Skeletal muscle satellite cell (primary cell): ENCODE measurements around the gene NCS1.

Experiments used
- H3K27me3 ChIP-seq: 2 replicates; pipeline ENCODE4 v1.7.0; 2013; ENCODE audit warnings: low read length; ENCODE audit not compliant: control insufficient read depth, insufficient read depth
- H3K36me3 ChIP-seq: 2 replicates; pipeline ENCODE4 v1.7.0; 2013; ENCODE audit warnings: mild to moderate bottlenecking, control low read depth, low read length; ENCODE audit not compliant: insufficient read depth
- H3K4me1 ChIP-seq: 2 replicates; pipeline ENCODE4 v1.7.0; 2013; ENCODE audit warnings: low read length; ENCODE audit not compliant: control insufficient read depth, insufficient read depth
- H3K4me2 ChIP-seq: 2 replicates; pipeline ENCODE4 v1.7.0; 2013; ENCODE audit warnings: mild to moderate bottlenecking, low read length
- H3K4me3 ChIP-seq: 2 replicates; pipeline ENCODE4 v1.7.0; 2013; ENCODE audit warnings: low read length
- H3K9ac ChIP-seq: 2 replicates; pipeline ENCODE4 v1.7.0; 2013; ENCODE audit warnings: mild to moderate bottlenecking, low read depth, low read length, moderate library complexity
- H3K9me3 ChIP-seq: replicated peaks from 2 replicates; pipeline ENCODE4 v1.7.0; 2013; ENCODE audit warnings: mild to moderate bottlenecking, control low read depth, low read length

NCS1 gene

DNA sequence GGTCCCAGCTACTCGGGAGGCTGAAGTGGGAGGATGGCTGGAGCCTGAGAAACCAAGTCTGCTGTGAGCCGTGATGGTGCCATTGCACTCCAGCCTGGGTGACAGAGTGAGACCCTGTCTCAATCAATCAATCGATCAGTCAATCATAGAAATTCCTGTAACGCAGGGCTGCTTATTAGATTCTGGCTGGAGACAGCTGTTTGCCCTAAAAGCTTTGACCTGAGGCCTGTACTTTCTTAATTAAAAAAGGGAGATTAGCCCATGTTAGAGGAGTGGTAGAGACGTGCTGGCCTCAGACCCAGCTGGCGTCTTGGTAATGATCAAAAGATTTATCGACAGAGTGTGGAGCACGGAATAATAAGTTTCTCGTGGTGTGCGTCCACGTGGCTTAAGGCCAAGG is 52.9 kb downstream of the NCS1 start:
- Histone ChIP-seq H3K9ac (no peak overlapping the region), H3K4me3 (no peak overlapping the region), H3K9me3 (peaks cover 9% of the 10 kb centered on the region), H3K27me3 (no peaks in the 10 kb centered on the region), H3K4me1 (no peaks in the 10 kb centered on the region), H3K4me2 (no peak overlapping the region), H3K36me3 (peaks cover 46% of the 10 kb centered on the region)

DNA sequence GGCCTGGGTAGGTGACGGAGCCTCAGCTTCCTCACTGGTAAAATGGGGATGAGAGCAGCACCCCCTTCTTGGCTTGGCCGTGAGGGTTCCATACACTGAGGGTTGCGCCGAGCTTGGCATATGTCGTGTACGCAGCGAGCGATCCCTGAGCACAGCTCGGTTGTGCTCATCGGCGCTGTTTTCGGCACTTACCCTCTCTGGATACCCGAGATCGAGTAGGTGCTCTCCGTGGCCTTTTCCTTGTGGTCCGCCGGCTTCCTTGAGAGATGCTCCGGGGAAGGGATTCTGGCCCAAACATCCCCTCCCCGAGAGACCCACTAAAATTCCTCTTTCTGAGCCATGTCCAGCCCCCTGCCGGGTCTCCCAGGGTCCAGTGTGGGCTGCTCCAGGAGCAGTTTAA is 53.4 kb downstream of the NCS1 start:
- H3K9ac ChIP-seq: no peak overlapping the region
- peaks cover 9% of the 10 kb centered on the region for H3K9me3 ChIP-seq
- H3K4me3 ChIP-seq: no peak overlapping the region
- H3K4me2 ChIP-seq: no peak overlapping the region
- peaks cover 44% of the 10 kb centered on the region for H3K36me3 ChIP-seq
- H3K27me3 ChIP-seq: no peaks in the 10 kb centered on the region
- H3K4me1 ChIP-seq: no peaks in the 10 kb centered on the region

DNA sequence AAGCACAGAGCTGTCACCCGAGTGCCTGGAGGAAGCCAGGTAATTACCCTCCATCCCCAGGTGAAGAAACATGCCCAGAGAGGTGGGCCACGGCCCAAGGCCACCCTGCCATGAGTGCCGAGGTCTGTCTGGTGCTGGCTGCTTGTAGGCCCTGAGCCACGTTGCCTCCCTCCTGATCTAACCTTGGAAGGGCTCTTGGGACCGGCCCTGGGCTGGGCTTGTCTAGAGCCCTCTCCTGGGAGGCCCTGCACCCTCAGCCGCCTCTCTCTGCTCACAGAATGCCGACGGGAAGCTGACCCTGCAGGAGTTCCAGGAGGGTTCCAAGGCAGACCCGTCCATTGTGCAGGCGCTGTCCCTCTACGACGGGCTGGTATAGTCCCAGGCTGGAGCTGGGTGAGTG is 53.9 kb downstream of the NCS1 start:
- peaks cover 44% of the 10 kb centered on the region for H3K36me3 ChIP-seq
- no peak overlapping the region for H3K4me2 ChIP-seq
- no peaks in the 10 kb centered on the region for H3K27me3 ChIP-seq

DNA sequence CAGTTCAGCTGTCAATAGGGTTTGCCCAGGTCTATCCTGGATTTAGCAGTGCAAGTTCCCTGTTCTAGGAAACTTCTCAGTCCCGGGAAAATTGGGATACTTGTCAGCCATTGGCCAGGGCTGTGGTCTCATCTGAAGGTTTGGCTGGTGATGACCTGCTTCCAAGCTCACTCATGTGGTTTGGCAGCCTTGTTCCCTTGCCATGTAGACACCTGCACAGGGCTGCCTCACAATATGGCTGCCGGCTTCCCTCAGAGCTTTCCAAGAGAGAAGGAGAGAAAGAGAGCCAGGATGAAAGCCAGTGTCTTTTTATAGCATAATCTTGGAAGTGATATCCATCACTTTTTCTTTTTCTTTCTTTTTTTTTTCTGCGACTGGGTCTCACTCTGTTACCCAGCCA is 55.6 kb downstream of the NCS1 start:
- Histone ChIP-seq H3K27me3 (no peaks in the 10 kb centered on the region), H3K4me2 (no peak overlapping the region), H3K4me1 (no peaks in the 10 kb centered on the region), H3K9ac (no peak overlapping the region), H3K9me3 (peaks cover 9% of the 10 kb centered on the region), H3K36me3 (peaks cover 51% of the 10 kb centered on the region), H3K4me3 (no peak overlapping the region)

More for the DNA sequence above, 53.9 kb downstream of the NCS1 start:
- Histone ChIP-seq H3K4me3 (no peak overlapping the region), H3K9ac (no peak overlapping the region), H3K9me3 (peaks cover 9% of the 10 kb centered on the region), H3K4me1 (no peaks in the 10 kb centered on the region)

DNA sequence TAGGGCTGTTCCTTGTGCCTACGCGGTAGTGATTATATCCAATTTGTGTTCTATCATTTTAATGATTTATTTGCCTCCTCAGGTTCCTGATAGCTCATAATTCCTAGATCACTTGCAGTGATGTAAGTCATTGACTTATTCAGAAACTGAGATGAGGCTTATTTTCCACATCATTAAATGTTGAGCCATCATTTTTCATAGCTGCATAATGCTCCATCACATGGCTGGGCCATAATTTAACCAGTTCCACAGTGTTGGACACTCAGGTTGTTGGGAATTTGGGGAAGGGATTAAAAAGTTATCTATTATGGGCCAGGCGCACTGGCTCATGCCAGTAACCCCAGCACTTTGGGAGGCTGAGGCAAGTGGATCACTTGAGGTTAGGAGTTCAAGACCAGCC is 57.6 kb downstream of the NCS1 start:
- Histone ChIP-seq H3K4me1 (peaks cover 7% of the 10 kb centered on the region), H3K4me2 (no peak overlapping the region), H3K27me3 (no peaks in the 10 kb centered on the region), H3K9me3 (peaks cover 9% of the 10 kb centered on the region), H3K9ac (no peak overlapping the region), H3K4me3 (no peak overlapping the region), H3K36me3 (peaks cover 63% of the 10 kb centered on the region)

DNA sequence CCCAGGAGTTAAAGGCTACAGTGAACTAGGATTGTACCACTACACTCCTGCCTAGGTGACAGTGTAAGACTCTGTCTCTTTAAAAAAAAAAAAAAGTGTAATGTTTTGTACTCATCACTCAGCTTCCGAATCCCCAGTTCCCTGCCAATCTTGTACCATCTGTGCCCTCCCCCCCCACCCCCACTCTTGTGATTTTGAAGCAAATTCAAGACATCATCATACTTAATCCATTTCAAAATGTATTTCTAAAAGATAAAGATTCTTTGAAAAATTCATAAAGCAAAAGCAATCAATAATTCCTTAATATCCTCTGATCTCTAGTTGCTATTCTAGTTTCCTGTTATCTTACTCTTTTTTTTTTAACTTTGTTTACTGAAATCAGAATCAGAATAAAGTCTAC is 58.4 kb downstream of the NCS1 start:
- Histone ChIP-seq H3K9me3 (peaks cover 9% of the 10 kb centered on the region), H3K4me2 (no peak overlapping the region), H3K4me3 (no peak overlapping the region), H3K27me3 (no peaks in the 10 kb centered on the region), H3K36me3 (peaks cover 56% of the 10 kb centered on the region), H3K9ac (no peak overlapping the region), H3K4me1 (peaks cover 8% of the 10 kb centered on the region)

- H3K4me3 ChIP-seq: no peak overlapping the region
- H3K9ac ChIP-seq: no peak overlapping the region
- no peak overlapping the region for H3K4me2 ChIP-seq
- no peaks in the 10 kb centered on the region for H3K9me3 ChIP-seq
- peaks cover 42% of the 10 kb centered on the region for H3K36me3 ChIP-seq
- H3K4me1 ChIP-seq: peaks cover 12% of the 10 kb centered on the region
- no peaks in the 10 kb centered on the region for H3K27me3 ChIP-seq
These were observed 60.8 kb downstream of the NCS1 start for GRCh38 chr9:130232899-130233586.

GRCh38 chr9:130233587-130233945 is 61.4 kb downstream of the NCS1 start:
- no peak overlapping the region for H3K4me3 ChIP-seq

DNA sequence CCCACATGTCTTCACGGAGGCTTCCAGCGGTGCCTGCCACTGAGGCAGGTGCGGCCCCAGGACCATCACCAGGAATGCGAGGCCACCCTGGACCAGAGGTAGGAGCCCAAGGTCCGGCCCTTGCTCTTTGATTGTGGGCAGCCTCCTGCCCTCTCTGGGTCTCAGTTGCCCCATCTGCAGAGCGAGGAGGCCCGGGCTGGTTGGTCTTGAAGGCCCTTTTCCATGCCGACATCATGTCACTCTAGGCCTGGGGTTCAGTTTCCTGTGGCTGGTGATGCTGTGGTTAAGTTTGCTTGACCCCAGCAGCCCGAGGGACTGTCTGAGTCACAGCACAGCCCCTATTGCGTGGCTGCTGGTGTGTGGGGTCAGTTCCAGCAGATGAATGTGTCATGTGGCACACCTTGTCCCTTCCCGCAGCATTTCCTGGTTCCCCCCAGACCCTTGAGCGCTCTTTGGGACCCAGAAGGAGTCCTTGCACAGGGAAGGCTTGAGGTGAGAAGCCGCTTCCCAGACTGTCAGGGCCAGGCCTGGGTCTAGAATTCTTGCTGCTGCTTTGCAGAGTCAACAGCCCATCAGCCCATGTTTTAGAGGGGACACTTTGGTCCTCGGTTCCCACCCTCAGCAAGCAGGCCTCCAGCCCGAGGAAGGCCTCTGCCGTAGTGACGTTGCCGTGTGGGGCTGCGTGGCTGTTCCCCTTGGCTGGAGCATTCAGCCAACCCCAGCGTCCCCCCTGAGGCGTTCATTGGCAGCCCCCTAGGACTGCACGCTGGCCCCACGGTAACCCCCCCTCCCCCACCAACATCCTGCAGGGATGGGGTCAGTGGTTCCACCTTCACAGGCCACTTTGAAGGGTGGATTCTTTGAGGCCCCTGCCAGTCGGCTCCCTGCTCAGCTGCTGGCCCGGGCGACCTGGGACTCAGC is 62.4 kb downstream of the NCS1 start:
- Histone ChIP-seq H3K4me1 (peaks cover 12% of the 10 kb centered on the region), H3K4me3 (no peak overlapping the region), H3K9me3 (no peaks in the 10 kb centered on the region), H3K9ac (no peak overlapping the region), H3K4me2 (no peak overlapping the region), H3K36me3 (peaks cover 35% of the 10 kb centered on the region), H3K27me3 (no peaks in the 10 kb centered on the region)

More at GRCh38 chr9:130233587-130233945, 61.4 kb downstream of the NCS1 start:
- Histone ChIP-seq H3K36me3 (peaks cover 38% of the 10 kb centered on the region), H3K9ac (no peak overlapping the region), H3K9me3 (no peaks in the 10 kb centered on the region), H3K4me1 (peaks cover 12% of the 10 kb centered on the region), H3K27me3 (no peaks in the 10 kb centered on the region), H3K4me2 (no peak overlapping the region)

GRCh38 chr9:130235558-130236435 is 63.6 kb downstream of the NCS1 start:
- H3K9me3 ChIP-seq: no peaks in the 10 kb centered on the region
- H3K4me3 ChIP-seq: no peak overlapping the region
- H3K4me2 ChIP-seq: peak overlapping the region; percentile 17
- peaks cover 17% of the 10 kb centered on the region for H3K4me1 ChIP-seq
- H3K36me3 ChIP-seq: peaks cover 32% of the 10 kb centered on the region
- H3K9ac ChIP-seq: no peak overlapping the region
- no peaks in the 10 kb centered on the region for H3K27me3 ChIP-seq

GRCh38 chr9:130236436-130236985 is 64.3 kb downstream of the NCS1 start:
- Histone ChIP-seq H3K27me3 (no peaks in the 10 kb centered on the region), H3K4me1 (peaks cover 17% of the 10 kb centered on the region), H3K9me3 (no peaks in the 10 kb centered on the region), H3K9ac (no peak overlapping the region), H3K4me2 (no peak overlapping the region), H3K4me3 (no peak overlapping the region), H3K36me3 (peaks cover 31% of the 10 kb centered on the region)
